22Rv1 (cell line): ENCODE measurements around the gene NUTM1.

Experiments used
- ZFX ChIP-seq: fragments of 450-650 bp; IDR thresholded peaks from 2 replicates; pipeline ENCODE4 v1.6.1; 2017; ENCODE audit warnings: antibody characterized with exemption, borderline replicate concordance
- TF ChIP-seq, protein P1 (sequence below): fragments of 450-650 bp; IDR thresholded peaks from 2 replicates; pipeline ENCODE4 v1.5.1; 2017; ENCODE audit warnings: mild to moderate bottlenecking

DNA sequence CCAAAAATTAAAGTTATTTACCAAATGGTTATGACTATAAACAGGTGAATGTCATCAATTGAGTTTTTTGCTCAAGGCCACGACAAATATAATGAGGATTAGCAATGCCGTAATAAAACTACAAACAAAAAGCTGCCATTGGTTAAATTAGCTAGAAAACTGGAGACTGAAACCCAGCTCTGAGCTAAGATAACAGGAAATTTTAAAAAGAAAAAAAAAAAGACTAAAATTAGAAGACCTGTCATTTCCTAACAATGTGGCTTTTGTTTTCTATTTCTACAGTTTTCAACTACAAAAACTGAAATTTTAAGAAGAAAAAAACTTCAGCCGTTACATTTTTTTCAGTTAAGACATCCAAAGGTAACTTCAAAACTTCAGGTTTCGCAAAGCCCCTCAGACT, 15.2 kb upstream of the NUTM1 start:
- TF ChIP-seq, protein P1, sequence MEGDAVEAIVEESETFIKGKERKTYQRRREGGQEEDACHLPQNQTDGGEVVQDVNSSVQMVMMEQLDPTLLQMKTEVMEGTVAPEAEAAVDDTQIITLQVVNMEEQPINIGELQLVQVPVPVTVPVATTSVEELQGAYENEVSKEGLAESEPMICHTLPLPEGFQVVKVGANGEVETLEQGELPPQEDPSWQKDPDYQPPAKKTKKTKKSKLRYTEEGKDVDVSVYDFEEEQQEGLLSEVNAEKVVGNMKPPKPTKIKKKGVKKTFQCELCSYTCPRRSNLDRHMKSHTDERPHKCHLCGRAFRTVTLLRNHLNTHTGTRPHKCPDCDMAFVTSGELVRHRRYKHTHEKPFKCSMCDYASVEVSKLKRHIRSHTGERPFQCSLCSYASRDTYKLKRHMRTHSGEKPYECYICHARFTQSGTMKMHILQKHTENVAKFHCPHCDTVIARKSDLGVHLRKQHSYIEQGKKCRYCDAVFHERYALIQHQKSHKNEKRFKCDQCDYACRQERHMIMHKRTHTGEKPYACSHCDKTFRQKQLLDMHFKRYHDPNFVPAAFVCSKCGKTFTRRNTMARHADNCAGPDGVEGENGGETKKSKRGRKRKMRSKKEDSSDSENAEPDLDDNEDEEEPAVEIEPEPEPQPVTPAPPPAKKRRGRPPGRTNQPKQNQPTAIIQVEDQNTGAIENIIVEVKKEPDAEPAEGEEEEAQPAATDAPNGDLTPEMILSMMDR = no peak
- no peak for TF ChIP-seq ZFX
